GM19455 (cell line): ENCODE measurements around the gene TTI1.
A peak's percentile ranks its signal among the peaks of the same experiment; 100 is the strongest.

Source experiments
- ATAC-seq: cut with Tn5 transposase; IDR thresholded peaks from one replicate; pipeline ENCODE4 v1.9.1; 2021; ENCODE audit not compliant: unreplicated experiment

TTI1 gene

DNA sequence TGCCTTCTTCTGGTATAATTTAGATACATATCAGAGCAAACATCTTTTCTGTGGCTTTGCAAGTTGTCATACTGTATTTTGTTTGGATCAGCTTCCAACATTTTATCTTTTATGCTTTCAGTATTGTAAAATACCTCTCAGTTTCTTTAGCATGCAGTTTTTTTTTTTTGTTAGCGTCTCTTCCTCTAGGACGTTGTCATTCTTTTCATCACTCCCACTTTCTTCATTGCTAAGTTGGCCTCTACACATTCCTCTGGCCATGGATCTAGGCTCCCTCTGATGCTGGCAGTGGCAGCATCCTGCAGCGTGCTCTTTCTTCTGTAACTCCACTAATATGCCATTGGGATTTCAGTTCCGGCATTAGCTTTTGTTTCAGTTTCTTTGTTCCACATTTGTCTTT, 22.0 kb upstream of the TTI1 start:
- ATAC-seq: no peak

DNA sequence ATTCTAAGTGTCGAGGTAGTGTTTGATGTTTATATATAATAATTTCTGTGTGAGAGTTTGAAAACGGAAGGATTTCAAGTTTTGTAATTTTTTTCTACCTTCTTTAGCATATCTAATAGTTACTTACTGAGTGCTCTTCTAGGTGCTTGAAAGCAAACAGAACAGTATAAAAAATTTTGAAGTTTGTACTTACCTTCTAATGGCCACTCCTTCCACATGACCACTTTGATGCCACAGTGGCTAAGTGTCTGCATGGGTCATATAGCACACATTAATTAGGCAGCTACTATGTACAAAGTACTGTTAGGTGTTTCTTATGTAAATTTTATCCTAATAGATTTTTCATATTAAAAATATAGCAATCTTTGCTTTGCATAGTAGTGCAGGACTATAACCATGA, 21.4 kb upstream of the TTI1 start:
- ATAC-seq: no peak

- ATAC-seq: no peak
These were observed 19.6 kb upstream of the TTI1 start for GRCh38 chr20:38052870-38053269.

DNA sequence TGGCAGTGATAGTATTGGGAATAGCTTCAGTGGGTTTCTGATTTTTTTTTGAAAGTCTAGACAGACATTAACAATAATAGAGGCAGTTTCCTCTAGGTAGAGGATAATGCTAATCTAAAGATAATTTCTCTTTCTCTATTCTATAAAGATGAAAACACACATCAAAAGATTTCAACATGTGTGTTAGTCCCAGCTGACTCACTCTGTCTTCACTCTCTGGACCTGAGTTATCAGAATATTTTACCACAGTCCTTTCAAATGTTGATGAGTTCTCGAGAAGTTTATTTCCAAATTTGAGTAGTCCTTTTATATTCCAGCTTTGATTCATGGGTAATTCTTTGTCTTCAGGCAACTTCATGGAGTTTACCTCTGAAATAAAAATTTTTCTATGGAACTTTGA, 17.4 kb upstream of the TTI1 start:
- ATAC-seq: no peak

DNA sequence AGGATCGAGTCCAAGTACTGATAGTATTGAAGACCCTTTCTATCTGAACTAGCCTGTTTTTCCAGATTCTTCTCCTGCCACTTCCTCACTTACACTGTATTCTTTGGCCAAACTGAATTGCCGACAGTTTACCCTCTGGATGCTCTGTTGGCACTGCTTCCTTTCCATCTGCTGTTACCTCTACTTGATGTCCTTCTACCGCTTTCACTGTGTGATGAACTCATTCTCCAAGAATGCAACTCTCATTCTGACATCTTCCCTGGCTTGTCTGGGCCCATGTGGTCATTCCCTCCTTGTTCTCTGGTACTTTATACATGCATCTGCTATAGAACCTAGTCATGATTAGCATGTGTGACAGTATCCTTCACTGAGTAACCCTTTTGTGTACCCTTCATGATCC, 16.5 kb upstream of the TTI1 start:
- no peak for ATAC-seq

GRCh38 chr20:38046572-38046971, 13.3 kb upstream of the TTI1 start:
- no peak for ATAC-seq

DNA sequence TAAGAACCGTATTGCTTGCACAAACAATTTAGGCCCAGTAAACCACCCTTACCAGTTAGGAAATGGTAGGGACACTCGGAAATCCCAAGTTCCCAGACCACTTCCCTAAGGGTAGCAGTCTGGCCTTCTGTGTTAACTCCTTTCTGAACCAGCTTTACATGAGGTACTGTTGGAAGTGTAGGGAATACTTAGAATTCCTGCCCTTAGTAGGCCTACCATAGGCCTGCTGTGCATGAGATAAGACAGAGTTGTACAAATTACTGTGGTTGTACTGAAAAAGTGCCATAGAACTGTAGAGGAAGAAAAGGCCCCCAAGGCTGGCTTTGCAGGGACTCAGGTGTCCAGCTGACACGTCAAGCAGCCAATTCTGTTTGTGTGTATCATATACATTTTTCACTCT, 11.4 kb upstream of the TTI1 start:
- no peak for ATAC-seq

DNA sequence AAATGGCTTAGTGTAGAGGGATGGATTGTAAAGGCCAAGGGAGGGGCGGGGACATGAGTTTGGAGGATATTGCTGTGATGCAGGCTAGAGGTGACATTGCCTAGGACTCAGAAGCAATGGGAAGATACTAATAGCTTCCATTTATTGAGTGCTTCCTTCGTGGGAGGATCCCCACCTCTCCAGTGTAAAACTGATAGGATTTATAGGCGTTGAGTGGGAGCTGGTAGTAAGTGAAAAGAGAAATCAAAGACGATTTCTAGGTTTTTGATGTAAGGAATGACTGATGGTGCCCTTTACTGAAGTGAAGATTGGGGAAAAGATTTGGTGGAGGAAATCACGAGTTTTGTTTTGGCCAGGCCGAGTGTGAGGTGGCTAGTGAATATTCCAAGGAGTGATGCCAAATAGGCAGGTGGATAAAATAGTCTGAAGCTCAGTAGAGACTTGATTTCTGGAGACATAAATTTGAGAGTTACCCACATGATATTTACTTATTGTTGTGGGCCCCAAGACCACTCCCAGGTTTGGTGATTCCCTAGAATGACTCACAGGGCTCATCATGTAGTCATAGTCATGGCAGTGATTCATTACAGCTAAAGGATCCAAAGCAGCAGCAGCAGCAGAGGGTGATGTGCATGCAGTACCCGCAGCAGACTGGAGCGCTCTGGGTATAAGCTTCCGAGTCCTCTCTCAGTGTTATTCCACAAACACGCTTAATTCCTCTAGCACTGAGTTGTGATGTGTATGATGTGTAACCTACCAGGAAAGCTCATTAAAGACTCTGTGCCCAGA, 10.4 kb upstream of the TTI1 start:
- no peak for ATAC-seq

- no peak for ATAC-seq
These were observed 7.0 kb upstream of the TTI1 start for GRCh38 chr20:38040276-38040675.

DNA sequence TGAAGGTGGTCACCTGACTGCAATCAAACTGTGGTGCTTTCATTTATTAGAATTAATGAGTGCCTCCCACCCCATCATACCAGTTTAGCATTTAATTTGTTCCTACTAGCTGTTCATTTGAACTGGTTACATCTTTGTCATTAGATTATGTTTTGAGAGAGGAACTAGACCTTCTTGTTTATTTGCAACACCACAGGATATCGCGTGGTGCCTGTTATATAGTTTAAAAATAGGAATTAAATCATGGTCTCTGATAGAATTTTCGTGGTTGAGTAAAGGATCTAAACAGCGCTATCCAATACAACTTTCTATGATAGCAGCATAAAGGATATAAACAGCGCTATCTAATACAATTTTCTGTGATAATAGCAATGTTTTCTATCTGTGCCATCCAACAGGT, 3.1 kb upstream of the TTI1 start:
- ATAC-seq: no peak

- no peak for ATAC-seq
These were observed 1.7 kb upstream of the TTI1 start for GRCh38 chr20:38034961-38035360.

DNA sequence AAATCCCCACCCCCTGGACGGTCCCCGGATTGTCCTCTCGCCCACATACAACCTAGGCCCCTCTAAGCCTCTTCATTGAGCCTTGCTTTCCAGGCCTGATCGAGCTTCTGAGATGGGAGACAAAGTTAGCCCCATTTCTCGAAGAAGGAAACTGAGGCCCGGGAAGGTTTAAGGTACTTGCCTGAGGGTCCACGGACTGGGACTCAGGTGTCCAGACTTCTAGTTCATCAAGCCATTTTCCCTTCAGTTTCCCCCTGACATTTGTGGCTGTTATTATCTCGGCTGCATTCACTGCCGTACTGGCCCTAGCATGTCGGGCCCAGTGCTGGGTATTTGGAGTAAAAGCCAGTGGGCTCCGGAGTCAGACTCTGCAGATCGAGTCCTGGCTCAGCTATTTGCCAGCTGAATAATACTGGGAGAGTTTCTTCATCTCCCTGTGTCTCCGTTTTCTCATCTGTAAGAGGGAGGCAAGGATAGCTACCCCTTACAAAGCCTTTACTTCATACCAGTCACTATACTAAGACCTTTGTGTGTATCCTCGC, 923 bp upstream of the TTI1 start:
- ATAC-seq: no peak

GRCh38 chr20:38032585-38033329, 499 bp downstream of the TTI1 start:
- ATAC-seq: peak; percentile 52

DNA sequence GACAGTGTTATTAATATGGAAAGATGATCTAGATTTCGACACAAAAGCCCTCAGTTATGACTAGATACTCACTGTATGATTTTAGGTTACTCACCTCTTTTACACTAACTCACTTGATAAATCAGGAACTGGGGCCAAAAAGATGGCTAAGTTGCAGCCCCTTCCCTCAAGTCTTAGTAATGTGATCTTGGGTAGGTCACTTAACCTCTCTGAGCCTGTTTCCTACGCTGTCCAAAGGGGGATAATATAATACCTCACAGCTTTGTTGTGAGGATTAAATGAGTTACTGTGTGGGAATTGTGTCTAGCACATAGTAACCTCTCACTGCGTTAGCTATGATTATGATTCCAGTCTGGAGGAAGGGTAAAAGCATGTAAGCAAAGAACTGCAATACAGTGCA, 1.3 kb downstream of the TTI1 start:
- no peak for ATAC-seq

DNA sequence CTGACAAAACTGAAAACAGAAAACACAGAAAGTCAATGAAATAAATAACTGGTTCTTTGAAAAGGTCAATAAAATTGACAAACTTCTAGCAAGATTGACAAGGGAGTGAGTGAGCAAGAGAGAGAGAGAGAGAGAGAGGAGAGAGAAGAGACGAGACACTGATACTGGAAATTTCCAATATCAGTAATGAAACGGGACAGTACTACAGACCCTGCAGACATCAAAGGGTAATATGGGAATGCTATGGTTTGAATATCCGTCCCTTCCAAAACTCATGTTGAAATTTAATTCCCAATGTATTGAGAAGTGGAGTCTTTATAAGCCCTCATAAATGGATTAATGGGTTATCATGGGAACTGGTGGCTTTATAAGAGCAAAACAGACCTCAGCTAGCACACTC, 3.8 kb downstream of the TTI1 start:
- no peak for ATAC-seq

GRCh38 chr20:38024496-38024895, 8.8 kb downstream of the TTI1 start:
- no peak for ATAC-seq

- ATAC-seq: no peak
These were observed 9.9 kb downstream of the TTI1 start for GRCh38 chr20:38023181-38024001.

DNA sequence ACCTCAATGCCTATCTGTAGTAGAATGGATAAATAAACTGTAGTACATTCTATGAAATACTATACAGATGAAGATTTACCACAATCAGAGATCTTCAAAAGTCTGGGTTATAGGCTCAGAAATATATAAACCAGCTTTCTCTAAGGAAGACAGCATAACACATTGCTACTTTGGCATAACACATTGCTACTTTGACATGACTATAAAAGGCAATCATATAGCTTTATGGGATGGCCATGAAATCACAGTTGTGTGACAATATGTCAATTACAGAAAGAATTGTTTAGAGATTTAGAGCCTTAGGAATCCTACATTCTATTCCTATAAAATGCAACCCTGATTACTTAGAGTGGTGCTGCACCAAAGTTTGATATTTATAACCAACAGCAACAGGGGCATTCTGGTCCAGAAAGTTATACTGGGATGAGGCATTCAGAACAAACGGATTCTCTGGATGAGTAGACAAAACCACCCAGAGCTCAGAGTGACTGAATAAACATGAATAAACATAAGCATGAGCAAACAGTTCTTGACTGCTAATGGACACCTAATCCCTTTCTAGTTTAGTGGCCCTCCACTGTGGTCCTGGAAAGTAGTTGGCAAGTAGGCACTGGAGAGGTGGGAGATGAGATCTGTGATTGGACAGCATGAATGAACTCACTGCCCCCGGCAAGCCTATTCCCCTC, 12.0 kb downstream of the TTI1 start:
- no peak for ATAC-seq

DNA sequence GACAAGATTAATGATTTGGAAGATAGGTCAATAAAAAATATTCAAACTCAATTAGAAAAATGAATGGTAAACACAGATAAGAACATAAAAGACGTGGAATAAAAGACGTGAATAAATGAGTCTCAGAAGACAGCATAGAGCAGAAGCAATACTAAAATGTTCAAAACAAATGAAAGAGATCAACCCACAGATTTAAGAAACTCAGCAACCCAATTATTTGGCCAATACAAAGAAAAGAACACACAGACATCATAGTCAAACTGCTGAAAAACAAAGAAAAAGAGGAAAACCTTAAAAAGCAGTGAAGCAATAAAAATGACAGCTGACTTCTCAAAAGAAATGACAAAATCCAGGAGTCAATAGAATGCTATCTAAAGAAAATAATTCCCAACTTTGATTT, 14.9 kb downstream of the TTI1 start:
- ATAC-seq: no peak

DNA sequence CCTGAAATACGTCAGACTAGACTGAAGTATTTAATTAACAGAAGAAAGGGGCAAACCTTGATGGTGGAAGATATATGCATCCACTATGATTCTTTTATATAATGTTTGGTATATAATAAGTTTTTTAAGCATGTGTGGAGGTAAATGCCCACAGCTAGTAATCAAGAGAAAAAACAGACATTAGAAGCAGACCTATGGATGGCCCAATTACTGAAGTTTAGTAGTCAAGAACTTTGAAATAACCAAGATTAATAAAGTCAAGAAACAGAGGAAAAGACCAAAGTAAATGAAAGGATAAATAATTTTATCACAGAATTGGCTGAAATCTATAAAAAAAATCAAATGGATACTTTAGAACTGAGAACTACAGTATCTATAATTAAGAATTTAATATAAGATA, 15.3 kb downstream of the TTI1 start:
- ATAC-seq: no peak

- ATAC-seq: no peak
These were observed 19.4 kb downstream of the TTI1 start for GRCh38 chr20:38013887-38014286.
